GM21717 (cell line): ENCODE results near the gene ZFYVE28.

Experiments used
- ATAC-seq: cut with Tn5 transposase; IDR thresholded peaks from one replicate; pipeline ENCODE4 v1.9.1; 2021; ENCODE audit warnings: mild to moderate bottlenecking, moderate library complexity; ENCODE audit not compliant: unreplicated experiment

ZFYVE28 gene

GRCh38 chr4:2306773-2307410 is 111.6 kb downstream of the ZFYVE28 start:
- ATAC-seq = no peak

DNA sequence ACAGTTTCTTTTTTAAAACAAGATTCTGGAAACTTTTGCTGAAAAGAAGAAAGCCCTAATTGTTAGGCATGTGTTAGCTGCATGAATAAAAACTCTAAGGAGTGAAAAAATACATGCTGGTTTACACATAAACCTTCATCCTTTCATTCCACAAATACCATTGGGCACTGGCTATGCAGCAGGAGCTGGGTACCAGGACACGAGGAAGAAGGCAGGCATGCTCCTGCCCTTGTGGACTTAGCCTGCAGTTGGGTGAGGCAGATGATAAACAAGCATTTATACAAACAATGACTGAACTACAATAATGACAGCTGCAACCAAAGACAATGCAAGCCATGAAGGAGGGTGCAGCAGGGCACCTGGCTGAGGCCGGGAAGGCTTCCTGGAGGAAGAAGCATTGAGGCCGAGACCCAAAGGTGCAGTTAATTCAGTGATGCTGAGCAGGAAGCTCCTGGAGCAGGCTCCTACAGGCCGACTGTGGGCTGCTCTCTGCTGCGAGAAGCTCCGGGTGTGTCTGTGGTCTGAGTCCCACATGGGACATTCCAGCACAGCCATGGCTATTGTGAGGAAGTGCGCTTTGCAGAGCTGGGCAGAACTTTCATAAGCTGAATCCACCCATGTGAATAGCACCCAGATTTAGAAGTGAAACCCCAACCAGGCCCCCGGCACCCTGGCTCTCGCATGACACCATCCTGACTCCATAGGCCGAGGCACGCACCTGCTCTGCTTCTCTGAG is 112.5 kb downstream of the ZFYVE28 start:
- ATAC-seq = no peak

DNA sequence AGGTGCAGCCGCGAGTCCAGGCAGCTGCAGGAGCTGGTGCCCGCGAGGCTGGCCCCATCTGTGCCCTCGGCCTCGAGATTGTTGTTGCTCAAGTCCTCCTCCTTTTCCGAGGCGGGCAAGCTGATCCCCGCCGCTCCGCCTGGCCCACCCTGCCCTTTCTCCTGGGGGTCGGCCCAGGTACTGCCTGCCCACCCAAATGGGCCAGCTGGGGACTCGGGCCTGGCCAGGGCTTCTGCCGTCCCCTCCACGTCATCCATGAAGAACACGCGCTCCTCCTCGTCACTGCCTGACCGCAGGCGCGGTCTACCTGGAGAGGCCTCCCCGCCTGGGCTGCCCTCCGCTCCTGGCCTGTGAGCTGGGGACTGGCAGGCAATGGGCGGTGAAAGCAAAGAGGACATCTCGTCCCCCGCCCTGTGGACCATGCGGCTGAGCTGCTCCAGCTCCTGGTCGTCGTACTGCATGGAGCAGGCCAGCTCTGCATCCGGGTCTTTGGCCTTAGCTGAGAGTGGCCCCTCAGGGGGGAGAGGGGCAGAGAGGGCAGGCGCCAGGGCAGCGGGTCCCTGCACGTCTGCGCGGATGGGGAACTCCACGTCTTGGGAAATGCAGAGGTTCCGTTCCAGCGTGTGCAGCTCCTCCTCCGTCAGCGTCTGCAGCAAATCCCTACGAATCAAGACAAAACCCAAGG is 113.4 kb downstream of the ZFYVE28 start:
- ATAC-seq = no peak

DNA sequence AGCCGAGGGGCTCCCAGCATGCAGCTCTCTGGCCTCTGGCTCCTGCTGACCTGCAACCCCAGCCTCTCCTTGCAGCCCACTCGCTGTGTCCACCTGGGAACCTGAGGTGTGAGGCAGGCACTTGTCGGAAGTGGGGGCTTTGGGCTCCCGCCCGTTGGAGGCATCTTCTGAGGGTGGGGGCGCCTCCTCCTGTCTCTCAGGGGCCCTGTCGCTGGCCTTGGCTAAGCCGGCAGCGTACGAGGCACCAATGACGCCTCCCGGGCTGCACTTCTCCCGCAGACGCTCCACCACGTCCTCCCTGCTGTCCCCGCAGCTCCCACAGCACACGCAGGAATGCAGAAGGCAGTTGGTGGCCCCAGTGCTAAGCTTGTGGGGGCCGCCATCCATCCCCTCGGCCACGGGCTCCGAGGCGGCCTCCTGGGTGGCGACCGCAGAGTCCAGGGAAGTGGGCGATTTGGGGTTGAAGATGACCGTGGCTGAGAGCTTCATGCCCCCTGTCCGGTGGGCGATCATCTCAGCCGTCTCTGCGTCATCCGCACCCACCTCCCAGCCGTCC is 114.0 kb downstream of the ZFYVE28 start:
- ATAC-seq = no peak

DNA sequence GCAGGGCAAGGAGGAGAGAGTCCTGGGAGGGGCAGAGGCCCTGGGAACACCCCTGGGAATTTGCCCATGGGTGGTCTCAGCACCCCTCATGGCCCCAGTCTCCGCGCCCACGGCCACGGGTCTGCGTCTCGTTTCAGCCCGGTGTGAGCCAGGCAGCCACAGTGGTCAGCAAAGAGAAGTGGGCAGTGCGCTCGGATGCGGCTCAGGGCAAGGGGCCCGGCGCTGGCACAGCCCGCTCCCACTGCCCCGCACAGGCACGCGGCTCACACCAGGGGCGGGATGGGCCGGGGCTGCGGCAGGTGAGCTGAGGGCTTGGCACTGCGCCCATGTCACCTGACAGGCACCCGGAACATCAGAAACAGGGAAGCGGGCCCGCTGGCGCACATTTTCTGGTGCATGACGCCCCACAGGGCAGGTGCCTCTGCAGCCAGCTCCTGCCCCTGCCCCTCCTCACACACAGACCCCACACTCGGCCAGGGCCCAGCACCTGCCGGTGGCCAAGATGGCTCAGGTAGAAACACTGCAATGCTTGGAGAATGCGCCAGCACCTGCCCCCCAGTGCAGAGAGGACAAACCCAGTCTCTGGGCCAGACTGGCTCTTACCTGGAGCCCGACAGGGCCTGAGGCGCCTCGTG is 114.6 kb downstream of the ZFYVE28 start:
- ATAC-seq = no peak

GRCh38 chr4:2303121-2303685 is 115.2 kb downstream of the ZFYVE28 start:
- no peak for ATAC-seq

- no peak for ATAC-seq
These were observed 115.9 kb downstream of the ZFYVE28 start for GRCh38 chr4:2302387-2303119.

DNA sequence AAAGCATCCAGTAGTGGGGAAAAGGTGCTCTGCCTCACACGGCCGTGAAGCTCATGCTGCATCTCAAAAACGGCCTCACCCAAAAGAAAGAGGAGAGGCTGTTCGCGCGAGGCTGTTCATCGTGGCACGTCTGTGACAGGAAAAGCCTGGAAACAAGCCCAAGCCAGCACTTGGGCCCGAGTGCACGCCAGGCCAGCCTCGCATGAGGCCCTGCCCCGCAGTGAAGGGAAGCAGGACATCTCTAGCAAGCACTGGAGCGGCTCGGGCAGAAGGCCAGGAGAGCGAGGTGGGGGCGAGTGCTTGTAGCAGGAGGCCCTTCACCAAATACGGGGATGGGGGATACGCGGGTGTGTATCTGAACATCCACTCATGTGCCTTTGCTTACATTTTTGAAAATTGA is 116.6 kb downstream of the ZFYVE28 start:
- ATAC-seq = no peak

DNA sequence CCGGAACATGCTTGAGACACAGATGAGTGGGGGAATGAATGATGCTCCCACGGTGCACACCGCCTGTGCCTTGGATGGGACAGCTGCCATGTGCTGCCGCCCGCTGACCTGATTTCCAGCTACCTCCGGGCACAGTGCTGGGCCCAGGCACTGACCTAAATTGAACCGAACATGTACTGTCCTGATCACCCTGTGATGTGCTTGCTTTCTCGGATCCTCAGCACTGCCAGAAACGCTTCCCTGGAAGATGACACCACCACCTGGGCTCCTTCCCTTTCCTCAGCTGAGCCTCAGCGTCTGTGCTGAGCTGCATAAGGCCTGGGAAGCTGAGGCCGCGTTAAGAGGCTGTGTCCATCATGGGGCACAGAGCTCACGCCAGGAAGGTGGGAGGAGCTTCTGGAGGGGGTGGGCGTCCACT is 117.2 kb downstream of the ZFYVE28 start:
- ATAC-seq = no peak

DNA sequence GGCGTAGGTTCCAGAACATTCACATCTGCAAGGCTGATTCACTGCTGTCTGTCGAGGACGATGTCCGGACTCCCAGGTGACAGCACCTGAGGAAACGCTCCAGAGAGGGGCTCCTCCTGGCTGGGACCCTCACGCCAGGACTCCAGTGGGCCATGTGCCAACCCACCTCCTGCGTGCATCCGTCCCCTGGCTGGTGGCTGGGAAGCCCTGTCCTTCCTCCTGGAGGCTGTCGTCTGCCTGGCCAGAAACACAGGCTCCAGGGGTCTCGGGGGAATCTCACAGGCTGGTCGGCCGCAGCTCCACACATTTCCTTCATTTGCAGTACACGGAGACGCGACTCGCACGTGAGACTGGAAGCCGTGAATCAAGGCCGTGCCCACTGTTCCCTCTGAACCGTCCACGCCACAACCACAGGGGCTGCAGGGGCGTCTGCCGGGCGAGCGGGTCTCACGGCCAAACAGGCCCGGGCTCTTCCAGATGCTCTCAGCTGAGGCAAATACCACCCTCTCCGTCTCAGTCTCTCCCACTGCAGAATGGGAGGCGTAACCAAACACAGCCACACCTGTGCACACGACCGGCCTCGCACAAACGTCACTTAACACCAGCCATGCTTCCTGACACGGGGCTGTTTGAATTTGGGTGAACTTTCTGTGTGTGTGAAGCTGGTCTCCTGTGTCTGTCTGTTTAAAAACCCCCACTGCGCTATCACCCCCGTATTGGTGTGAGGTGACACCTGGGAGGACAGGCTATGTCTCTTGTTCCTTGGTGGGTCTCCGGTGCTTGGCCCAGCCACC is 117.8 kb downstream of the ZFYVE28 start:
- ATAC-seq = no peak

- ATAC-seq = no peak
These were observed 118.7 kb downstream of the ZFYVE28 start for GRCh38 chr4:2299794-2300193.

DNA sequence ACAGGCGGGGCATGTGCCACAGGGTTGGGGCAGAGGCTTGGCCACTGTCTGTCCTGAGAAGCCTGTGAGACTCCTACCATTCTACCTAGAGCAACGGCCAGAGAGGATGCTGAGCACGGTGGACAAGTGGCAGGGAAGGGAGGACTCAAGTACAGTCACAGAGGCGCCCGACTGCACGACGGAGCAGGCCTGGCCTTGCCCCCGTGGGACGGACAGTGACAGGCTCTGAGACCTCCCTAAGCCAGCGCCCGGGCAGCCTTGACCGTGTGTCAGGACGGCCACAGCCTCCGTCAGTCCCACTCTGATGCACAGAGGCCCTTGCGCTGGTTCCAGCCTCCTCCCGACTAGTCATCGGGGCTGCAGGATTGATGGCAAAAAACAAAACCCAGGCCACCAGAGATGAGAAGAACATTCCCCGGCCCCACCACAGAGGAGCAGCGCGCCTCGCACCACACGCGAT is 119.9 kb downstream of the ZFYVE28 start:
- no peak for ATAC-seq

DNA sequence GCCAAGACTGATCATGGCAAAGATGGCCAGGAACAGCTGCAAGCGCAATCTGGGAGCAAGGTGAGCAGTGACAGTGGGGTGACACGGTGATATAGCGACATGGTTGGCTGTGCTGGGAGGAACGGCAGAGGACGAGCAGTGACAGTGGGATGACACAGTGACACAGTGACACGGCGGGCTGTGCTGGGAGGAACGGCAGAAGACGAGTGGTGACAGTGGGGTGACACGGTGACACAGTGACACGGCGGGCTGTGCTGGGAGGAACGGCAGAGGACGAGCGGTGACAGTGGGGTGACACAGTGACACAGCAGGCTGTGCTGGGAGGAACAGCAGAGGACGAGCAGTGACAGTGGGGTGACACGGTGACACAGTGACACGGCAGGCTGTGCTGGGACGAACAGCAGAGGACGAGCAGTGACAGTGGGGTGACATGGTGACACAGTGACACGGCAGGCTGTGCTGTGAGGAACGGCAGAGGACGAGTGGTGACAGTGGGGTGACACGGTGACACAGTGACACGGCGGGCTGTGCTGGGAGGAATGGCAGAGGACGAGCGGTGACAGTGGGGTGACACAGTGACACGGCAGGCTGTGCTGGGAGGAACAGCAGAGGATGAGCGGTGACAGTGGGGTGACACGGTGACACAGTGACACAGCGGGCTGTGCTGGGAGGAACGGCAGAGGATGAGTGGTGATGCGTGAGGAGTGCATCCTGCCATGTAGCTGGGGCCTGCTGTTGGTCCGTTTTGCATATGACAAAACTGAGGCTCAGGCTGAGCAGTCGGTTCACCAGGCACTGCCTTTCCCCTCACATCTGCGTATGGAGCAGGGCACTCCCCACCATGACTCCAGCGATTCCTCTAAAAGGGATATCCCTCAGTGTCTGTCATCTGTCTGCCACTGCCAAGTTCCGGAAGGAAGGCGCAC is 120.6 kb downstream of the ZFYVE28 start:
- ATAC-seq = no peak

- ATAC-seq = no peak
These were observed 121.5 kb downstream of the ZFYVE28 start for GRCh38 chr4:2296631-2297601.

- ATAC-seq = no peak
These were observed 122.5 kb downstream of the ZFYVE28 start for GRCh38 chr4:2295900-2296442.

- ATAC-seq = no peak
These were observed 122.9 kb downstream of the ZFYVE28 start for GRCh38 chr4:2295500-2295899.

DNA sequence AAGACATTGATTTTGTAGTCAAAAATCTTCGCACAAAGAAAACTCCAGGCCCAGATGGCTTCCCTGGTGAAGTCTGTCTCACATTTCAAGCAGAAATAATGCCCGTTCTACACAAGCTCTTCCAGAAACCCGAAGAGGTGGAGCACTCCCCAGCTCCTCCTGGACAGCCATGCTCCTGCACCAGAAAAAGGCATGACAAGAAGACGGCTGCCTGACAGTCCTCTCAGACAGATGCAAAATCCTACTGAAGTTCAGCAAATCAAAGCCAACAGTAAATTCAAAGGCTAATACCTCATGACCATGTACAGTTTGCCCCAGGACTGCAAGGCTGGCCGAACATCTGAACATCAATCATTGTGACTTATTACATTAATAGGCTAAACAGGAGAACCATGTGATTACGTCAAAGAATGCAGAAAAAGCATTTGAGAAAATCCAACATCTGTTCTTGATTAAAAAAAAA is 125.8 kb downstream of the ZFYVE28 start:
- ATAC-seq = no peak
